ENCODE results near the gene NEIL3.
A peak's percentile ranks its signal among the peaks of the same experiment; 100 is the strongest.
"Not testable (repeated sequence)": the region's sequence is repeated elsewhere in the genome, so short reads cannot be mapped to it uniquely, and the experiment has no call there.

NEIL3 gene

DNA sequence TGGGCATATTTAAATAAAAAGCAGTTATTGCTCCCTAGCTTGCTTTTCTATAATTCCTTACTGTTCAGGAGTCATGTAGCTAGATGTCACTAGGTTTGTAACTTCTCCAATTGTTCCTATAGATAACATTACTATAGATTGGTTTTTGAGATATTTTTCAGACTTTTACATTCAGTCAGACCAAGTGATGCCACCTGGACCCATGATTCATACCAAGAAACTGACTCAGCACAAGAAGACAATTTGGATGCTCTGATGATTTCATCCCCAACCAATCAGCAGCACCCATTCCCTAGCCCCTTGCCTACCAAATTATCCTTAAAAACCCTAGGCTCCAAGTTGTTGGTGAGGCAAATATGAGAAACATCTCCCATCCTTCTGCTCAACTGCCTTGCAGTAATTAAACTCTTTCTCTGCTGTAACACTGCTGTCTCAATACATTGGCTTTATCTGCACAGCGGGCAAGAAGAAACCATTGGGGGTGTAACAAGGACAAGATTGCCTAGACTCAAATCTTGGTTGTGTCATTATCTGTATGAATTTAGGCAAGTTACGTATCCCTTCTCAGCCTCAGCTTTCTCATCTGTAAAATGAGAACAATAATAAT, 11.8 kb upstream of the NEIL3 start:
- DNase-seq (ENCODE audit: extremely low read depth, low read depth): no peak
- TF ChIP-seq, protein P1, sequence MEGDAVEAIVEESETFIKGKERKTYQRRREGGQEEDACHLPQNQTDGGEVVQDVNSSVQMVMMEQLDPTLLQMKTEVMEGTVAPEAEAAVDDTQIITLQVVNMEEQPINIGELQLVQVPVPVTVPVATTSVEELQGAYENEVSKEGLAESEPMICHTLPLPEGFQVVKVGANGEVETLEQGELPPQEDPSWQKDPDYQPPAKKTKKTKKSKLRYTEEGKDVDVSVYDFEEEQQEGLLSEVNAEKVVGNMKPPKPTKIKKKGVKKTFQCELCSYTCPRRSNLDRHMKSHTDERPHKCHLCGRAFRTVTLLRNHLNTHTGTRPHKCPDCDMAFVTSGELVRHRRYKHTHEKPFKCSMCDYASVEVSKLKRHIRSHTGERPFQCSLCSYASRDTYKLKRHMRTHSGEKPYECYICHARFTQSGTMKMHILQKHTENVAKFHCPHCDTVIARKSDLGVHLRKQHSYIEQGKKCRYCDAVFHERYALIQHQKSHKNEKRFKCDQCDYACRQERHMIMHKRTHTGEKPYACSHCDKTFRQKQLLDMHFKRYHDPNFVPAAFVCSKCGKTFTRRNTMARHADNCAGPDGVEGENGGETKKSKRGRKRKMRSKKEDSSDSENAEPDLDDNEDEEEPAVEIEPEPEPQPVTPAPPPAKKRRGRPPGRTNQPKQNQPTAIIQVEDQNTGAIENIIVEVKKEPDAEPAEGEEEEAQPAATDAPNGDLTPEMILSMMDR (IDR thresholded peaks at IDR 0.05; ENCODE audit: low read depth, low read length, missing control alignments): no peak
- H3K4me3 ChIP-seq (replicated peaks; ENCODE audit: low read depth, low read length): no peak overlapping the region

DNA sequence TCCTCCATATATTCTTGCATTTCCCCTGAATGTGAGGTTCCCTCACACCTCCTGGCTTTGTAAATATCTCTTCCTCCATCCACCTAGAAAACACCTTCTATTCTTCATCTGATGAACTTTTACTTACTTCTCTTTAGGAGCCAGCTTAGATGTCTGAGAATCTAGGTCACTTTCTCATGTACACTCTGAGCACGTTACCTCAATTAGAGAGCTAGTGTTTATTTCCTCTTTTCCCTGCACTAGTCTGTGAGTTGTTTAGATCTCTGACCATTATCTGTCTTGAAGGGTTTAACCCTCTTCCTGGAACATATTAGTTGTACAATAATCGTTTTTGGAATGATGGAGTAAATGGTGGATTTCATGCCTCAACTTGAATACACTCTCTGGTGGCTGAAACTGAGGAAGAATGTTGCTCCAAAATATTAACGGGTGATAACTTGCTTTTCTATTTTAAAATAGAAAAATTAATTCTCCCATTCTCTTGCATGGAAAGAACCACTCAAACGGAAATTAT, 8.5 kb upstream of the NEIL3 start:
- TF ChIP-seq, protein P1 (IDR thresholded peaks at IDR 0.05; ENCODE audit: low read depth, low read length, missing control alignments): no peak
- H3K4me3 ChIP-seq (replicated peaks; ENCODE audit: low read depth, low read length): no peak overlapping the region
- DNase-seq (ENCODE audit: extremely low read depth, low read depth): no peak

DNA sequence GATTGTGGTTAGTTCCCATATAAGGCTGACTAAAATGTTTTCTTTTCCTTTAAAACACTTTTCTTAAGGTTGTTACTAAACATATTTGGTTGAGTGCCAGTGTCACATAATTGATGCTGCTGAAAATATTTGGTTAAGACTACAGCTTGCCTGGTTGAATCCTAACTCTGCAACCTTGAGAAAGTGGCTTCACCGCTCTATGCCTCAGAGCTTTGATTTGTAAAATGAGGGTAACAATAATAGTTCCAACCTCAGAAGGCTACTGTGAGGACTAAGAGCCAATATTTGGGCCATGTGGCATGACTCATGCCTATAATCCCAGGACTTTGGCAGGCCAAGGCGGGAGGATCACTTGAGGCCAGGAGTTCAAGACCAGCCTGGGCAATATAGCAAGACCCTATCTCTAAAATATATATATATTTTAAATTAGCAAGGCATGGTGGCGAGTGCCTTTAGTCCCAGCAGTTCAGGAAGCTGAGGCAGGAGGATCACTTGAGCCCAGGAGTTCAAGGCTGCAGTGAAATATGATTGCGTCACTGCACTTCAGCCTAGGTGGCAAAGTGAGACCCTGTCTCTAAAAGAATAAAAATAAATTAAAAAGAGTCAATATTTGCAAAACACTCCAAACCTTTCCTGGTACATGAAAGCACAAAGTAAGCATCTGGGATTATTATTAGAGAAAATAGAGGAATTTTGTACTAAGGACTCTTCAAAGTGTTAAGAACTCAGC, 7.1 kb upstream of the NEIL3 start:
- TF ChIP-seq, protein P1 (IDR thresholded peaks at IDR 0.05; ENCODE audit: low read depth, low read length, missing control alignments): no peak
- no peak overlapping the region for H3K4me3 ChIP-seq (replicated peaks; ENCODE audit: low read depth, low read length)
- no peak for DNase-seq (ENCODE audit: extremely low read depth, low read depth)

DNA sequence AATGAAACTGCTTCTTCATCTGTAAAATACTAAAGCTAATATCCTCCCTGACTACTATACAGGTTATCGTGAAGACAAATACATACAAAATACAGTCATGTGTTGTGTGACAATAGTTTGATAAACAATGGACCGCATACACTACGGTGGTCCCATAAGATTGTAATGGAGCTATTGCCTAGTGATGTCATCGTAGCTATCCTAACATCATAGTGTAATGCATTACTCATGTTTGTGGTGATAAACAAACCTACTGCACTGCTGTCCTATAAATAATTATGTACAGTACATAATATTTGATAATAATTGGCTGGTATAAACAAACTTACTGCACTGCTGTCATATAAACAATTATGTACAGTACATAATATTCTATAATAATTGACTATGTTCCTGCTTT, 5.6 kb upstream of the NEIL3 start:
- TF ChIP-seq, protein P1 (IDR thresholded peaks at IDR 0.05; ENCODE audit: low read depth, low read length, missing control alignments): no peak

DNA sequence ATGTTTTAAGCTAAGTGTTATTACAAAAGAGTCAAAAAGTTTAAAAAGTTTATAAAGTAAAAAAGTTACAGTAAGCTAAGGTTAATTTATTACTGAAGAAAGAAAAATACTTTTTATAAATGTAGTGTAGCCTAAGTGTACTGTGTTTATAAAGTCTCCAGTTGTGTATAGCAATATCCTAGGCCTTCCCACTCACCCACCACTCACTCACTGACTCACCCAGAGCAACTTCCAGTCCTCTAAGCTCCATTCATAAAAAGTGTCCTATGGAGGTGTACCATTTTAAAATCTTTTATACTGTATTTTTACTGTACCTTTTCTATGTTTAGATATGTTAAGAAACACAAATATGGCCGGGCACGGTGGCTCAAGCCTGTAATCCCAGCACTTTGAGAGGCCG, 4.8 kb upstream of the NEIL3 start:
- H3K4me3 ChIP-seq (replicated peaks; ENCODE audit: low read depth, low read length); DNase-seq (ENCODE audit: extremely low read depth, low read depth): not testable (repeated sequence)

More for the DNA sequence above, 5.6 kb upstream of the NEIL3 start:
- DNase-seq (ENCODE audit: extremely low read depth, low read depth): no peak
- H3K4me3 ChIP-seq (replicated peaks; ENCODE audit: low read depth, low read length): no peak overlapping the region

DNA sequence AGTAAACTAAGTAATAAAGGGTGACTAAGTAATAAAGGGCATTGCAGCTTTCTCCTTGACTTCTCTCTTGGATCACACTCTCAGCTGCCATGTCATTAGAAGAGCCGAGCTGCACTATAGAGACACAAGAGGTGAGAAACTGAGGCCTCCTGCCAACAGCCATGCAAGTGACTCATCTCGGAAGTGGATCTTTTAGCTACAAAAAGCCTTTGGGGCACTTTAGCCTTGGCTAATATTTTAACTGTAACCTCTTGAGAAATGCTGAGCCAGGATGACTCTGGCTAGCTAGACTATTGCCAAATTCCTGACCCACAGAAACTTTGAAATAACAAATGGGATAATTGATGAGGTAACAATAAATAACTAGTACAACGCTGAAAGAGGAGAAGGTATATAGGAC, 1.5 kb upstream of the NEIL3 start:
- H3K4me3 ChIP-seq (replicated peaks; ENCODE audit: low read depth, low read length): no peak overlapping the region
- DNase-seq (ENCODE audit: extremely low read depth, low read depth): peak; percentile 41
- TF ChIP-seq, protein P1 (IDR thresholded peaks at IDR 0.05; ENCODE audit: low read depth, low read length, missing control alignments): no peak

DNA sequence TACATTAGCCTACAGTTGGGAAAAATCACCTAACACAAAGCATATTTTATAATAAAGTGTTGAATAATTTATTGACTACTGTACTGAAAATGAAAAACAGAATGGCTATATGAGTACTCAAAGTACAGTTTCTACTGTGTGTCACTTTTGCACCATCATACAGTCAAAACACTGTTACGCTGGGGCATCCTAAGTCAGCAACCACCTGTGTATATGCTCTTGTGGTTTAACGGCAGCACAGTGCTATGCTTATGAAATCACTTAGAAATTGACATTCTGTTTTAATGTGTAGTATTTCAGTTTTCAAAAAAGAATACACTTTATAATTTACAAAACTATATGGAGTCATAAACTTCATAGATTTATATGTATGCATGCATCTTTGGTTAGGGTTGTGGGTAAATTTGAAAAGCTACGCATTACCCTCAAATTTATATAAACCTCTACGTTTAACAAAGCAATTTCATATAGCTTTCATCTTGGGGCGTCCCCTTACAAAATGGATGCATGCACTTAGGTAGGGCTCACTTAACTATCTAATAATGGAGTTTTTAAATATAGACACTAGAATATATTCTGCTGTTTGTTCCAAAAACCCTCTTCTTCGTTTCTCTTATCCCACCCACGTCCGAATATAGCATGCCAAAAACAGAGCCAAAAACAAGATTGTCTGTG, 690 bp upstream of the NEIL3 start:
- no peak for DNase-seq (ENCODE audit: extremely low read depth, low read depth)
- peak overlapping the region; percentile 92 for H3K4me3 ChIP-seq (replicated peaks; ENCODE audit: low read depth, low read length)
- TF ChIP-seq, protein P1 (IDR thresholded peaks at IDR 0.05; ENCODE audit: low read depth, low read length, missing control alignments): no peak

All from HFF-Myc (cell line).